Ovary (tissue), 9 donors: ENCODE measurements around the gene SNX8. TPM values are rescaled to one million over a fixed set of nuclear protein-coding genes. Genes with fewer than 3 reads are reported as not detected.

Experiments used
- DNase-seq, 5 donors: peaks; one replicate each; pipeline ENCODE4 v3.0.0-alpha.2; 2019 to 2020
- H3K27ac ChIP-seq, 2 donors: fragments of 200-600 bp; one replicate each; pipeline versions ENCODE4 v1.5.1 to v1.8.0; 2019 to 2022
- H3K27me3 ChIP-seq: fragments of 200-600 bp; one replicate; pipeline ENCODE4 v1.8.0; 2022
- H3K36me3 ChIP-seq: fragments of 200-600 bp; sonication (generic); one replicate; pipeline ENCODE4 v1.5.1; 2019
- H3K4me1 ChIP-seq: one replicate; pipeline ENCODE4 v1.8.1; 2013; ENCODE audit warnings: mild to moderate bottlenecking, moderate library complexity; ENCODE audit not compliant: insufficient read depth
- H3K4me3 ChIP-seq: fragments of 200-600 bp; sonication (generic); one replicate; pipeline ENCODE4 v1.5.1; 2017
- H3K9me3 ChIP-seq, 2 donors: fragments of 200-600 bp in 1 of 2; sonication (generic) in 1 of 2; one replicate each; pipeline versions ENCODE4 v1.5.1 to v1.8.1; 2013 to 2019; ENCODE audit warnings: mild to moderate bottlenecking in 1 of 2, moderate library complexity in 1 of 2
- CTCF ChIP-seq, 3 donors: fragments of 450-650 bp in 2 of 3; fragments of 200-600 bp in 1 of 3; IDR thresholded peaks; one replicate each; pipeline versions ENCODE4 v1.5.1 to v1.8.0; 2016 to 2022; ENCODE audit warnings: antibody characterized with exemption in 3 of 3, mild to moderate bottlenecking in 1 of 3
- EP300 ChIP-seq: sonication (generic); formaldehyde crosslinking; IDR thresholded peaks from one replicate; pipeline ENCODE4 v1.6.1; 2017; ENCODE audit warnings: antibody characterized with exemption
- POLR2A ChIP-seq: fragments of 450-650 bp; IDR thresholded peaks from one replicate; pipeline ENCODE4 v1.6.1; 2017; ENCODE audit warnings: antibody characterized with exemption, mild to moderate bottlenecking, moderate library complexity
- WGBS, 3 donors: extraction: QIAGEN DNeasy Blood & Tissue Kit in 1 of 3; methylation state at CpG; one replicate each; pipeline versions ENCODE4 v1.1.5 to v1.1.7; 2013 to 2017; 5-methylcytosine and 5-hydroxymethylcytosine counted together
- intact Hi-C, 4 donors: fragments of 100-400 bp; cut with DNase I; formaldehyde crosslinking; loops; one replicate each; pipeline versions ENCODE4 v1.11.0 to v1.15.1; 2022 to 2023
- polyA plus RNA-seq, 2 donors: library from polyadenylated mRNA; stranded (reverse); fragments of 200-250 nt in 1 of 2; fragments of 350-450 nt in 1 of 2; fragmentation: Illumina TruSeq in 1 of 2; extraction: RNeasy Lipid Tissue Mini Kit (QIAGEN cat#74804) in 1 of 2; gene quantifications; one replicate each; pipeline ENCODE4 v1.2.3, GENCODE V29; 2013 to 2014
- total RNA-seq, 7 donors: library from RNA; depleted of rRNA in 2 of 7; stranded (reverse); fragments of >200 nt in 2 of 7; fragmentation: NEBNext Ultra II Directional in 3 of 7; extraction: Animal tissue kit (Norgen Biotek cat#: 25700) in 3 of 7; gene quantifications; one replicate each; pipeline versions ENCODE4 v1.1.0 to v1.2.4, GENCODE V29; 2016 to 2023
- donor health status: DM: no; HTN: no; CAD: no; lungs with moderate emphysema.
- donor health status: DM: no; HTN: no; CAD: no.
- donor health status: Bipolar disorder and iron deficiency.
- donor health status: DM: yes; HTN: yes; CAD: no.
- donor health status: DM: no; HTN: no; CAD: no.
- donor health status: DM: yes; HTN: yes; CAD: no.

The SNX8 gene
- total and polyA plus RNA-seq, 9 donors: 3.2 to 37.2 (median 19.2) TPM

- Histone ChIP-seq H3K9me3 (no peaks in the 10 kb centered on the region), H3K4me3 (no peak overlapping the region), H3K27me3 (no peaks in the 10 kb centered on the region), H3K27ac (no peak overlapping the region), H3K36me3 (no peaks in the 10 kb centered on the region), H3K4me1 (no peaks in the 10 kb centered on the region)
- intact Hi-C loops: no loop called here
- no peak for TF ChIP-seq CTCF (IDR thresholded peaks at IDR 0.05)
- no peak for TF ChIP-seq EP300
- no peak for TF ChIP-seq POLR2A
- 90 to 95% (median 93%) methylated on average over 17 of the region's 17 CpGs for WGBS, 3 donors
- DNase-seq: no peak
These were observed 93.3 kb downstream of the SNX8 start for GRCh38 chr7:2220954-2221353.

- TF ChIP-seq POLR2A: no peak
- no peak for TF ChIP-seq CTCF (IDR thresholded peaks at IDR 0.05)
- no peak for TF ChIP-seq EP300
- 84 to 89% (median 87%) methylated on average over 16 of the region's 16 CpGs for WGBS, 3 donors
- Histone ChIP-seq H3K4me3 (no peak overlapping the region), H3K4me1 (no peaks in the 10 kb centered on the region), H3K36me3 (no peaks in the 10 kb centered on the region), H3K9me3 (no peaks in the 10 kb centered on the region), H3K27me3 (no peaks in the 10 kb centered on the region), H3K27ac (no peak overlapping the region)
- intact Hi-C loops: no loop called here
- DNase-seq: no peak
These were observed 93.7 kb downstream of the SNX8 start for GRCh38 chr7:2220506-2220905.

GRCh38 chr7:2220030-2220429 is 94.2 kb downstream of the SNX8 start:
- DNase-seq: no peak
- Histone ChIP-seq H3K27me3 (no peaks in the 10 kb centered on the region), H3K27ac (no peak overlapping the region), H3K9me3 (no peaks in the 10 kb centered on the region), H3K4me3 (no peak overlapping the region), H3K4me1 (no peaks in the 10 kb centered on the region), H3K36me3 (no peaks in the 10 kb centered on the region)
- intact Hi-C loops: no loop called here
- WGBS, 3 donors: 94 to 95% (median 95%) methylated on average over 19 of the region's 19 CpGs
- TF ChIP-seq CTCF (IDR thresholded peaks at IDR 0.05): no peak
- TF ChIP-seq EP300: no peak

GRCh38 chr7:2219606-2220005 is 94.6 kb downstream of the SNX8 start:
- H3K4me3 ChIP-seq: no peak overlapping the region
- WGBS, 3 donors: 92 to 94% (median 93%) methylated on average over 8 of the region's 8 CpGs
- intact Hi-C loops: loop anchor here in 2 of 4 donors (10.0 kb wide), 2 partner anchors 415 to 635 kb away; no protein-coding TSS in a partner anchor

More at GRCh38 chr7:2219606-2220005, 94.6 kb downstream of the SNX8 start:
- H3K27ac ChIP-seq: no peak overlapping the region
- no peaks in the 10 kb centered on the region for H3K27me3 ChIP-seq
- no peaks in the 10 kb centered on the region for H3K4me1 ChIP-seq
- H3K9me3 ChIP-seq: no peaks in the 10 kb centered on the region
- no peak for DNase-seq
- H3K36me3 ChIP-seq: no peaks in the 10 kb centered on the region
- no peak for TF ChIP-seq CTCF (IDR thresholded peaks at IDR 0.05)
